HG03575 (cell line): ENCODE data around the gene PTPRN.
A peak's percentile ranks its signal among the peaks of the same experiment; 100 is the strongest.
"Not testable (repeated sequence)": the region's sequence is repeated elsewhere in the genome, so short reads cannot be mapped to it uniquely, and the experiment has no call there.

Experiments used
- ATAC-seq: cut with Tn5 transposase; IDR thresholded peaks from one replicate; pipeline ENCODE4 v1.9.1; 2021; ENCODE audit not compliant: unreplicated experiment, insufficient number of reproducible peaks, low FRiP score; ENCODE audit errors: extremely low read depth

PTPRN gene

DNA sequence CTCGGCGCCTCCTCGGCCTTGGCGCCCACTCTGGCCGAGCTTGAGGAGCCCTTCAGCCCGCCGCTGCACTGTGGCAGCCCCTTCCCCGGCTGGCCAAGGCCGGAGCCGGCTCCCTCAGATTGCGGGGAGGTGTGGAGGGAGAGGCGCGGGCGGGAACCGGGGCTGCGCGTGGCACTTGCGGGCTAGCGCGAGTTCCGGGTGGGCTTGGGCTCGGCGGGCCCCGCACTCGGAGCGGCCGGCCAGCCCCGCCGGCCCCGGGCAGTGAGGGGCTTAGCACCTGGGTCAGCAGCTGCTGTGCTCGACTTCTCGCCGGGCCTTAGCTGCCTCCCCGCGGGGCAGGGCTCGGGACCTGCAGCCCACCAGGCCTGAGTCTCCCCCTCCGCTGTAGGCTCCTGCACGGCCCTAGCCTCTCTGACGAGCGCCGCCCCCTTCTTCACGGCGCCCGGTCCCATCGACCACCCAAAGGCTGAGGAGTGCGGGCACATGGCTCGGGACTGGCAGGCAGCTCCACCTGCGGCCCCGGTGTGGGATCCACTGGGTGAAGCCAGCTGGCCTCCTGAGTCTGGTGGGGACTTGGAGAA is 3.6 kb upstream of the PTPRN start:
- not testable (repeated sequence) for ATAC-seq

DNA sequence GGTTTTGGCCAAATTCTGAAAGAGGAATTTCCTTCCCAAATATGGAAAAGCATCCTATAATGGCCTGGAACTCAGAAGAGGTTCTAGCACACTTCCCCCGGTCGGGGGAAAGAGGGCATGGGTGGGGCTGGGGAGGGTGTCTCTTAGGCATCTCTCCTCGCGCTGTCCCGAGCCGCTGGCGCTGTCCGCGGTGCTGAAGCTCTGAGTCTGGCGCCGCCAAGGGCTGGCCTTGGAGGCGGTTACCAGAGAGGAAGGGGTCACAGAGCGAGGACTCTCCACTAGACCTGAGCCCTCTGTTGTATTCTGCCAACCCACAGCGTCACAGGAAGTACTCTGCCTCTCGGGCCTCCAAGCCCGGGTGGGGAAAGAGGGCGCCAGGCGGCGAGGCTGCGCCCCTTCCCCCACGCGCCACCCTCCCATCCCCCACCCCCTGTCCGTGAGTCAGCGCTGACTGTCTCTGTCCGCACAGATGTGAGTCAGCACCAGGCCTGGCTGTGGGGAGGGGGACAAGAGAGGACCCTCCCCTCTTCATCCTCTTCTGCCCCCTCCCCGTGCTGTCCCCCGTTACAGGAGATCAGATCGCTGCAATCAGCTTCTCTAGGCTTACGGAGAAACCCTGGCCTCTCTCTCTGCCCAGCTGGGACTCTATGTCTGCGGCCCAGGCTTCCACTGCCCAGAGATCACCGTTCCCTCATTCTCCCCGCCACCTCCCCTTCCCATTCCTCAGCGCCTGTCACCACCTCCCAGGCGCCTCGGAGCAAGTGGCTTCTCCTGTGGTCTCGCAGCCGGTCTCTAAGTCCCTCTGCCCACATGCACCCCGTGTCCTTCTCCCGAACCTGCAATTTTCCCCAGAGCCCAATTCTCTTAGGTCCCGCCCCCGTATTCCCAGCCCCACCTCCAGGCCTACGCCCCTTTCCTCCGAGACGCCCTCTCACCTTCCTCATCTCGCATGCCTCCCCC is 779 bp downstream of the PTPRN start:
- no peak for ATAC-seq

DNA sequence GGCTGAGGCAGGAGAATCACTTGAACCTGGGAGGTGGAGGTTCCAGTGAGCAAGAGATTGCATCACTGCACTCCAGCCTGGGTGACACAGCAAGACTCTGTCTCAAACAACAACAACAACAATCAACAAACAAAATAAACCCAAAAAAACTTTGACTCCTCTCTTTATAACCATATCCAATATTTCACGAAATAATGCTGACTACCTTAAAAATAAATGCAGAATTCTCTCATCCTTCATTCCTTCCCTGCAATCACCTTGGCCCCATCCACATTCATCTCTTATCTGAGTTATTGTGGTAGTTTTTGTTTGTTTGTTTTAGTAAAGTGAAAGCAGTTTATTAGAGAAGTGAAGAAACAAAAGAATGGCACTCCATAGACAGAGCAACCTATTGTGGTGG is 3.2 kb downstream of the PTPRN start:
- no peak for ATAC-seq

DNA sequence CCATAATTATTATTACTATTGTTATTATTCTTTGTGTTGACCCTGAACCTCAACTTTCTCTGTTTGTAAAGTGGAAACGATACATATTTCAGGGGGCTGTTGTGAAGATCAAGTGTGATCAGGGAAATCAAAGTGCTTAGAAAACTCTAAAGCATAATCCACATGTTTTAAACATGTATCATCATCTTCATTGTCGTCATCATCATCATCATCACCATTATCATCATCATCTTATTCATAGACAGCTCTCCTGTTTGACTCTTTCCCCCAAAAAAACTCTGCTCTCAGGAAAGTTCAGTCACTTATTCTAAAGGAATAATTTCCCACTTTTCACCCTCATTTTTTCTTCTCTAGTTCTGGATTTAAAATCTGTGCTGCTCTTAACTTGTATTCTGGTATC is 5.0 kb downstream of the PTPRN start:
- no peak for ATAC-seq

DNA sequence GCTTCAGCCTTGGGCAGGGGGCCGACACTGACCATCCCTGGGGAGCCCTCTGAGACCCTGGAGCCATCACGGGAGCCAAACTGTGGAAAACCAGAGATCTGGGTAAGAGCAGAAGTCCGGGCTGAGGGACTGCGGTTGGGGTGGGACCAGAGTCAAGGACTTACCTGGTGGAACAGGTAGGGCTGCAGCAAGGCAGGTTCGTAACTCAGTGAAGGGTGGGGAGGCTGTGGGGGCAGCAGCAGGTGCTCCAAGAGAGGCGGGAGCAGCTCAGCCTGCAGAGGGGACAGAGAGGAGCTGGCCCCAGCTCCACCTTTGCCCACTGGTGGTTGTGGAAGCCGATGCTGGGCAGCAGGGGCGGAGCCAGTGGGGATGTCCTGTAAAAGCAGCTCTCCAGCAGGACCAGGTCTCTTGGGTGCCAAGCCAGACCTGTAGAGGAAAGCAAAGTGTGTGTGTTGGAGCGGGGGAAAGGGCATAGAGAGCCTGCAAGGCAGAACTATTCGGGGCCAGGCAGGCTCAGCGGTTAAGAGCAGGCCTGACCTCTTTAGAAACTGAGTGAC is 6.7 kb downstream of the PTPRN start:
- ATAC-seq, result no peak

DNA sequence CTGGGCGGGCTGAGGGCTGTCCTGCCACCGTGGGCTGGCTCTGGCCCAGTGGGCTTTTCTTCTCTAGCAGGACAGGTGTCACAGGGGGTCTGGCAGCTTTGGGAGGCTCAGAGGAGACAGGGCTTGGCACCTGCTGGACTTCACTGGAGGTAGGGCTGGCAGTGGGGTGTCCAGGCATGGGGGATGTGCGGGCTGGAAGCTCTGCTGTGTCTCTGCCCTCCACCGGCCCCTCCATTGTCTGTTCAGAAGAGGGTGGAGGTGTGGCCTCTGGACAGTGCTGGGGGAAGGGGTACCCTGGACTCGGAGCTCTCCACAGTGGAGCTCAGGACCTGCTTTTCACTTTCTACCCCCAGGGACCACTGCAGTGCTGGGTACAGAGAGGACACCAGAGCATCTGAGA is 9.2 kb downstream of the PTPRN start:
- ATAC-seq, result no peak

DNA sequence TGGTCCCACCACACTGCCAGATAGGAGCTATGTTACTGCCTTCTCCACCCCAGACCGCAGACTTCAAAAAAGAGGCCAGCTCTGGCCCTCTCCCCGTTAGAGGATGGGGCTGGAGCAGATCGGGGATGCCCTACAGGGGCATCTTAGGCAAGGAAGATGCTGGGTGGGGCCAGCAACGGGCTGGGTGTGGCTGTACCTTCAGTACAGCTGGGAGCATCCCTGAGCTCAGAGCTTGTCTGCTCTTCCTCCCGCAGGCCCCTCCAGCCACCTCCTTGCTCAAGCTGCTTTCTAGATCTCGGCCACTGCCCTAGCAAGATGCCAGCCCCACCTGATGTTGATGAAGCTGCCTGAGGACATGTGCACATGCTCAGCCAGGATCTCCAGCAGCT is 9.8 kb downstream of the PTPRN start:
- no peak for ATAC-seq

DNA sequence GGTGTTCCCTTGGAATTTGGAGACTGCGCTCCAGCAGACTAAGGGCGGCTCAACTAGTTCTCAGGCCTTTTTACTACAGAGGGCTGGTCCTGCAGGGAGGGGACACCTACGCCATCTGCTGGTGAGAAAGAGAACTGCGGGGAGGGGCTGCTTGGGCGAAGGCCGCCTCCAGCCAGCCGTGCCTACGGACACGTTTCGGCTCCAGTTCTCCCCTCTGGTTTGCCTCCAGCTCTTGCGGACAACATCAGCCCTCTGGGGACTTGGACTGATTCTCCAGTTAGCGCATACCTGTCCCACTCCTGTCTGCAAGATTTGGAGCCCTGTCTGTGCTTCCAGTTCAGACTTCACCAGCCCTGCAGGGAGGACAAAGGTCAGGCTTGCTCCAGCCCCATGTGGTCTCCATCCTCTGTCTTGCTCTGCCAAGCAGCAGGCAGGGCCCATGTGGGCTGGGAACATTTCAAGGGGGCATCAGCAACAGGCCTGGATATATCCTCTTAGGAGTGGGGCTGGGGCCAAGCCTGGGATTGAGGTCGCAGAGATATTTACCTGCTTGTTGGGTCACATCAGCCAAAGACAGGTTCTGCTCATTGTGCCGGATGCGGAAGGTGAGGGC is 10.3 kb downstream of the PTPRN start:
- ATAC-seq, result no peak

DNA sequence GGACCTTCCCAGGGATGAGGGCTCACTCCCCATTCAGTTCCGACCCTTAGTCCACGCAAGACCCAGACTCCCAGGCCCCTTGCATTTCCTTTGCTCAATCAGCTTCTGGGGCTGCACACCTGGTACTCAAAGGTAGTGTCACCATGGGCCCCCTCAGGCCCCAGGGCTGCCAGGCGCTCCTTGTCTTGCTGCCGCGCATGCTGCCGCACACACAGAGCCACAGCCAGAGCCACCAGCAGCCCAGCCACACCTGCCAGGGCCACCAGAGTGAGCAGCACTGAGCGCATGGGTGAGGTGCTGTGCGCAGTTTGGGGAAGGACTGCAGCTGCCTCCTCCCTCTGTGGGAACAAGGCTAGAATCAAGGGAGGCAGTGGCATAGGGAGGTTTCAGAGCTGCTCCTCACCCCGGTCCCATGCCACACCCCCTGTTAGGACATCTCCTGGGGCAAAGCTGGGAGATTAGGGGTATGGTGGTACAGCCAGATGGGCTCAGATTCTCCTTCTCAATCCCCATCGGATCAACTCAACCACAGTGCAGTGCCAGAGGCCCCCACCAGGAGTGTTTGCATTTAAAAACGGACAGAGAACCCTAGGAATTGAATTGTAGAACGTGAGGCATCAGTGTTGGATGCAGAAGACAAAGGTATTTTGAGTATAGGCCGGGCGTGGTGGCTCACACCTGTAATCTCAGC is 11.3 kb downstream of the PTPRN start:
- no peak for ATAC-seq

DNA sequence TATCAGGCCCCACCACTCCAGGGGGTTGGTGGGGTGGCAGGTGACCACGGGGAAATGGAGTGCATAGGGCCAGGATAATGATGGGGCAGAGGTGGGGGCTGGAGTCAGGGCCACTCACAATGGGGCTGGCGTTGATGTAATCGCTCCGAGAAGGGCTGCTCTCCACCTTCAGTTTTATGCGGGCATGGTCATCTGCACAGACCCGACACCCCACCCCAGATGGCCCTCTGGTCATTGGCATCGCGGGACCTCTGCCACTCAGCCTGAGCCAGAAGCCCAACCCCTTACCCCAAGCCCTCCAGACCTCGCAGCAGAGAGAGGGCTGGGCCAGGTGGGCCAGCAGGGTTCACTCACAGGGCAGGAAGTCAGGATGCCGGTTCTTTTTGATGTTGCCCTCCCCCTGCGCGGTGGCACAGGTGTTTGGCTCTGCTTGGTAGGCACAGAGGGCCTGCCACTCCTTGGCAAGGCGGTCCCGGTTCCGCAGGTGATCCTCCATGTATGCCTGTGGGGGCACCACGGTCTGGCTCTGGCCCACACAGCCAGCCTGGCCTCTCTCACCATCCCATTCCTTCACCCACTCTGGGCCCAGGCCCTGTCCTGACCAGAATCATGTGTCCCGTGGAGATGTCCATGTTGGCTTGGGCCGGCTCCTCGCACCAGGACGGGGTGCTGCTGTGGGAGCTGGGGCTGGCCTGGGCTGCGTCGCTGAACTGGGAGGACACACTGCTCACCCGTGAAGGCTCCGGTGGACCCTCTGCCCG is 12.4 kb downstream of the PTPRN start:
- no peak for ATAC-seq

DNA sequence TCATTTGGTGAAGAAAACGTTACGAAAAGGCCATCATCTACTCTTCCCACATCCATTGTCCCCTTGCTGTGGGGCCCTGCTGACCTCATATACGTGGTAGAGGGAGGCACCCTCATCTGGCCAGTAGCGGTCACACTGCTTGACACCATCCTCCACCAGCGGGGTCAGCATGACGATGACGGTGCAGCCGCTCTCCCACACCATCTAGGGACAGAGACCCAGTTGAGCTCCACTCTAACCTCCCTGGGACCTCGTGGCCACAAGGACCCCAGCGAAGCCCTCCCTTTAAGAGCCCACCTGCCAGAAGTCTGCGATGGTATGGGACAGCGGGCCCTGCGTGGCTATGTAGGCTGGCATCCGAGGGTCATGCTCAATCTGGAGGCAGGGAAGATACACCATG is 13.1 kb downstream of the PTPRN start:
- no peak for ATAC-seq

DNA sequence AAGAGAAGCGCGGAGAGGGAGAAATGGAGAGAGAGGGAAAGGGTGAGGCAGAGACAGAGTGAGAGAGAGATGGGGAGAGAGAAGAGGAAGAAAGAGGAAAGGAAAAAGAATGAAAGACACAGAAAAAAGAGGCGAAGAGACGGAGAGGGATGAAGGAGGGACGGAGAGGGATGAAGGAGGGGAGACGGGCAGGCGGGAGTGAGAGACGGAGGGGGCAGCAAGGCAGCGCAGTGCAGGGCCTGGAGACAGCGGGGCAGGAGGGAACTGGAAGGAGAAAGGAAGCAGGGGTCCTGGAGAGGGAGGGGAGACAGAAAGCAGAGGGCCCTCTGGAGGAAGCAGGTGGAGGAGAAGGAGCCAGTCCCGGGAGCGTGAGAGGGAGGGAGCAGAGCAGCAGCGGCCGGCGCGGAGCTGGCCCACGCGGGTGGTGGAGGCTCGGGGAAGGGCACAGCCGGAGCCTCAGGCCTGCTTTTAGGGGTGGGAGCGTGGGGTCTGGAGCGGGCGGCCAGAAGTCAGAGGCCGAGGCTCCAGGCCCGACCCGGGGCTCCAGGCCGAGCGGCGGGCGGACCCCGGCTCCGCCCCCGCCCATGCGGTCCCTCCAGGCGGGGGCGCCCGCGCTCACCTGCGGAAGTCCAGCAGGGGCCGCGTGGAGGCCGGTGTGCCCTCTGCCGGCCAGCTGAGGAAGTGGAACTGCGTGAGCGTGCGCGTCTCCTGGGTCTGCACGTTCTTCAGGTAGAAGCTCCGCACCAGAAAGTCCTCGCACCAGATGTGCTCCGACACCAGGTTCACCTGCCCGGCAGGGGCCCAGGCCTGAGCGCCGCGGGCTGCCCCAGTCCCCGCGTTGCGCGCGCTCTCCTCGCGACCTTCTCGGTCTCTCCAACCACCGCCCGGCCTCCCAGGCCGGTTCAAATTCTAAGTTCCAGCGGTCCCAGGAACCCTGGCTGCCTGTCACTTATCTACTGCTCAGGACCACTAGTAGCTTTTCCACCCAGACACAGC is 14.5 kb downstream of the PTPRN start:
- ATAC-seq, result peak; percentile 67

DNA sequence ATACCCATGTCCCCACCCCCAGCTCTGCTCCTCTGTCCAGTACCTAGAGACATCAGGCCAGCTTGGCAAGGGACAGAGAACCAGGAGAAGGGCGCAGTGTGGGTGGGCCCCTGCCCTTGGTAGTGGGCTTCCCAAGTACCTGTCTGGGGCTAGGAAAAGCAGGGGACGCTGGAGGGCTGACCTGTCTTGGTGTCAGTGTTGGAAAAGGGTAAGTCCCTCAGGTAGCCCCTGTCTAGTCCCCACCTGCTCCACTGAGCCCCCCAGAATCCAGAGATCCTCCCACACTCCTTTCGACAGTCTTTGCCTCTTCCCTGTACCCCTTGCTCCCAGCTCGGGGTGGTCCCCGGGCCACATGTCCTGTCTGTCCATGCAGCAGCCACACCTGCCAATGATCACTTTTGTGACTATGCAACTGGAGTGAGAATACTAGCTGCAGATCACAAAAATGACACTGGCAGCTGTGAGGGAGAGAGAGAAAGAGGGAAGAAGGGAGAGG is 15.4 kb downstream of the PTPRN start:
- no peak for ATAC-seq

DNA sequence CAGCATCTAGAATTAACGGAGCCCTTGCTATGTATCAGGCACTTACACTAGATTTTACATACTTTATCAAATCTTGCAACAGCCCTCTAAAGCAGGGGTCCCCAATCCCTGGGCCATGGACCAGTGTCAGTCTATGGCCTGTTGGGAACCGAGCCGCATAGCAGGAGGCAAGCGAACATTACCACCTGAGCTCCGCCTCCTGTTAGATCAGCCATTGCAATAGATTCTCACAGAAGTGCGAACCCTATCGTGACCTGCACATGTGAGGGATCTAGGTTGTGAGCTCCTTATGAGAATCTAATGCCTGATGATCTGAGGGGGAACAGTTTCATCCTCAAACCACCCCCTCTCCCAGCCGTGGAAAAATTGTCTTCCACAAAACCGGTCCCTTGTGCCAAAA is 16.6 kb downstream of the PTPRN start:
- ATAC-seq, result no peak

DNA sequence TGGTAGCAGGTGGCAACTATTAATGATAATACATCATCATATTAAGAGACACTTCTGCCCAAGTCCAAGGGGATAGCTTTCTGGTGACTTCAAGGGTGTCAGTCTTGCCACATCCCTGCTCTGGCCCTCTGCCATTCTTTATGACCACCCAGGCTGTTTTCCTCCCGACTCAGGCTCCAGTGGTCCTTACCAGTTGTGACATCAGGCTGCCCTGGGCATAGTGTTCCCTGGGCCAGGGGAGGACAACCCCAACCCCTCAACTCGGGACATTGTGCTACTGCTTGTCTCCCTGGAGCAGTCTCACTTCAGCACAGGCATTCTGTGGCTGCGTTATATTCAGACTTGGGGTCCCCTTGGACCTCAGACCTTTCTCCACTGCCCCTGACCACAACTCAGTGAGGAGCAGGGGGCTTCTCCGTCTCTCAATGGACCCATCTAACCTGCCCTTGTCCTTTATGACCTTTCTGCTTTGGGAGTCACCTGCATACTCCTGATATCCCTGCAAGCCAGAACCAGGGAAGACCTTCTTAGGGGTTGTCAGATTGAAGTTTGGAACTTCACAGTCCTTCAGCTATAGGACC is 17.2 kb downstream of the PTPRN start:
- no peak for ATAC-seq

DNA sequence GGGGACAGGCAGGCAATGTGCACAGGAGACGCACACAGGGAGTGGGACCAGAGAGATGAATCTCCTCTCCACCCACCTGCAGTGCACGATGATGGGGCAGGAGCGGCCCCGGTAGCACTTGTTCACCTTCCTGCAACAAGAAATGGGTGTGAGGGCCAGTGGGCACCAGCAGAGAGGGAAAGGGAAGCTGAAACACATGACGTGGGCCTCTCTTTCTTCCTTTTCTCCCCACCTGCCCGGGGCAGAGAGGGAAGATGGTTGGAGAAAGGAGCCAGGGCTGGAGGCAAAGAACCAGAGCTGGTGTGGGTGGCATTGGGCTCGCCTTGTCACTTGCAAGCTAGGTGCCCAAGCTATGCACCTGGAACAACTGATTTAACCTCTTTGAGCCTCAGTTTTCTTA is 17.8 kb downstream of the PTPRN start:
- ATAC-seq, result no peak
